ENCODE results near the gene PARP4. TPM values are rescaled to one million over a fixed set of nuclear protein-coding genes. Genes with fewer than 3 reads are reported as not detected.

PARP4 gene
- total RNA-seq, result 35.9 and 53.0 TPM in 2 replicates

DNA sequence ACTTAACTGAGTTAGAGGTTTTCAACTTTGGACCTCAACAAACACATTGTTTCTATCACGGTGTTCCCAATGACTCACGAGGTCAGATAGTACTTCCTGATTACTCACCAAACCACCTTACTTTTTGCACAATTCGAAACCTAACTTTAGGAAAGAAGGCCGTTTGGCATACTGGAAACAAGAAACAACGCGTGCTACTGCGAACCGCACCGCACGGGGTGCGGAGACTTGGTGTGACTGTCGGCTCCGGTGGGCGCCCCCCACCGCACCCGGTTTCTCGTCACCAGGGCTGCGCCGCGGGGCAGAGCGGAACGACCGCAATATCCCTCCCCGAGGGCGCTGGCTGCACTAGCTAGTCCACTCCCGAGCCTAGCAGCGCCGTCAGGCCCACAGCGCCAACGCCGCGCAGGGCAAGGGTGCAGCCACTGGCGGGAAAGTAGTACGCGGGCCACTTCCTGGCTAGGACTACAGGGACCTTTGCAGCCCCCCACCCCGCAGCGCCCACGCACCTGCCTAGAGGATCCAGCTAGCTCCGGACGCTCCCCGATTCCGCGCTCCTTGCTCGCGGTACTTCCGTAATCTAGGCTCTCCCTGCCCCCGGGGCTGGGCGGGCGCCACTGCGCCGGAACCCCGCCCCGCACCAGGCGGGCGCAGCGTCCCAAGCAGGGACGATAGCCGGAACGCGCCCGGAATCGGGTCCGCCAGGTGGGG is at the start of gene PARP4:
TSS of gene PARP4 (minus strand) at position 582 of the 711 bp plus-strand sequence. CDS start 9,002 bp downstream, outside the sequence.

Other genes with a start within 250 kb of the PARP4 start
- 0.06 and 0.97 TPM in 2 replicates for gene C1QTNF9, start 203.2 kb downstream of the PARP4 start, total RNA-seq
- not detected in 2 replicates for gene ATP12A, start 167.6 kb upstream of the PARP4 start, total RNA-seq

All from bladder microvascular endothelial cell (primary cell).